KMS-11 (cell line): ENCODE data around the gene NT5C3B.

Experiments used
- H2AFZ ChIP-seq: fragments of 200-600 bp; sonication (generic); 2 replicates; pipeline ENCODE4 v1.6.1; 2016; ENCODE audit warnings: antibody characterized with exemption, mixed run types, low read depth
- H3K27ac ChIP-seq: fragments of 200-600 bp; sonication (generic); 2 replicates; pipeline ENCODE4 v1.6.1; 2016; ENCODE audit warnings: mild to moderate bottlenecking, mixed run types
- H3K27me3 ChIP-seq: fragments of 200-600 bp; sonication (generic); 2 replicates; pipeline ENCODE4 v1.6.1; 2017; ENCODE audit warnings: mild to moderate bottlenecking, low read depth, mixed run types, moderate library complexity; ENCODE audit not compliant: insufficient read depth
- H3K36me3 ChIP-seq: fragments of 200-600 bp; sonication (generic); 2 replicates; pipeline ENCODE4 v1.6.1; 2017; ENCODE audit warnings: mild to moderate bottlenecking, mixed run types; ENCODE audit not compliant: insufficient read depth
- H3K4me1 ChIP-seq: fragments of 200-600 bp; sonication (generic); 2 replicates; pipeline ENCODE4 v1.6.1; 2016; ENCODE audit warnings: mild to moderate bottlenecking, low read depth, mixed run types; ENCODE audit not compliant: poor library complexity, severe bottlenecking
- H3K4me2 ChIP-seq: fragments of 200-600 bp; sonication (generic); 2 replicates; pipeline ENCODE4 v1.7.0; 2016; ENCODE audit warnings: mild to moderate bottlenecking, mixed run types
- H3K4me3 ChIP-seq: fragments of 200-600 bp; sonication (generic); IDR thresholded peaks from 2 replicates; pipeline ENCODE4 v1.6.1; 2017; ENCODE audit warnings: low read depth, low read length, mixed read lengths; ENCODE audit not compliant: insufficient read depth
- H3K79me2 ChIP-seq: fragments of 200-600 bp; sonication (generic); 2 replicates; pipeline ENCODE4 v1.6.1; 2016; ENCODE audit warnings: low read depth, mixed run types; ENCODE audit not compliant: insufficient read depth
- H3K9ac ChIP-seq: fragments of 200-600 bp; sonication (generic); 2 replicates; pipeline ENCODE4 v1.6.1; 2016; ENCODE audit warnings: mild to moderate bottlenecking, mixed run types
- H4K20me1 ChIP-seq: fragments of 200-600 bp; sonication (generic); 2 replicates; pipeline ENCODE4 v1.6.1; 2016; ENCODE audit warnings: mild to moderate bottlenecking, mixed run types; ENCODE audit not compliant: insufficient read depth
- TF ChIP-seq, protein P1 (sequence below): fragments of 200-600 bp; sonication (generic); conservative IDR thresholded peaks from 2 replicates; pipeline ENCODE4 v1.6.1; 2017; ENCODE audit warnings: low read depth, mild to moderate bottlenecking, antibody characterized with exemption, low read length, moderate library complexity, mixed read lengths

Gene NT5C3B

DNA sequence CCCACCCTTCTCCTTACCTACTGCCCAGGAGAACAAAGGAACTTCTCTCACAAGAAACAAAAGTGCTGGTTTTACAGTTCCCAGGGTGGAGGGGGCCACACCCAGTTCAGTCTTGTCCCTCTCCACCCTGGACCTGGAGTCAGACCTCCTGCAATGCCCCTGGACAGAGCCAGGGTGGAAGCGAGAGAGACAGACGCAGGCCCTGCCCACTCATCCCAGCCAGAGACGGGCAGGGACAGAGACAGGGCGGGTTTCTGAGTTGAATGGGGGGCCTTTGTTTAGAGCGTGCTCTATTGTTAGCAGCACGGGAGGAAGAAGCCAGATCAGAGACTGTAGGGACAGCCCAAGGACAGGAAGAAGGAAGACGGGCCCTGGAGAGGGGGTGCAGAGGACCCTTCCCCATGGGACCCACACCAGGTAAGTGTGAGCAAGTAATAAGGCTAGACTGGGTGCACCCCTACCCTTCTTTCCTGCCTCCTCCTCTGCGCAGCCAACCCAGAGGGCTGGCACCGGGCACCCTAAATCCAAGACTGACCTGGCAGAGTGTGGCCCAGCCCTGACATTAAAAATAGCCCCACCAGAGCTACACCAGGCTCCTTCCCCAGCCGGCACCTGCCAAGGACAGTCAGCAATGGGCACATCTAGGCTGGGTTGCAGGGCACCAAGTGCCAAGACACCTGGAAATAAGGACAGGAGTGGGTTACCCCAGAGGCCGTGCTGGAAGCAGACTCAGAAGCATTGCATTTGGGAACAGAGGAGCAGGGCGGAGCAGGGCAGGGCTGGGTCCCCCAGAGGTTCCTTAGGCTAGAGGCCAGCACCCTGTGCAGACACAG lies 60.4 kb downstream of the NT5C3B start:
- Histone ChIP-seq H3K4me3 (no peak overlapping the region), H3K79me2 (peaks cover 7% of the 10 kb centered on the region; the same call in 1 of the 2 replicates), H3K36me3 (no peaks in the 10 kb centered on the region), H3K4me1 (peaks cover 14% of the 10 kb centered on the region), H2AFZ (no peak overlapping the region), H3K4me2 (no peak overlapping the region), H4K20me1 (no peaks in the 10 kb centered on the region), H3K9ac (no peak overlapping the region), H3K27me3 (no peaks in the 10 kb centered on the region), H3K27ac (no peak overlapping the region)
- TF ChIP-seq, protein P1, sequence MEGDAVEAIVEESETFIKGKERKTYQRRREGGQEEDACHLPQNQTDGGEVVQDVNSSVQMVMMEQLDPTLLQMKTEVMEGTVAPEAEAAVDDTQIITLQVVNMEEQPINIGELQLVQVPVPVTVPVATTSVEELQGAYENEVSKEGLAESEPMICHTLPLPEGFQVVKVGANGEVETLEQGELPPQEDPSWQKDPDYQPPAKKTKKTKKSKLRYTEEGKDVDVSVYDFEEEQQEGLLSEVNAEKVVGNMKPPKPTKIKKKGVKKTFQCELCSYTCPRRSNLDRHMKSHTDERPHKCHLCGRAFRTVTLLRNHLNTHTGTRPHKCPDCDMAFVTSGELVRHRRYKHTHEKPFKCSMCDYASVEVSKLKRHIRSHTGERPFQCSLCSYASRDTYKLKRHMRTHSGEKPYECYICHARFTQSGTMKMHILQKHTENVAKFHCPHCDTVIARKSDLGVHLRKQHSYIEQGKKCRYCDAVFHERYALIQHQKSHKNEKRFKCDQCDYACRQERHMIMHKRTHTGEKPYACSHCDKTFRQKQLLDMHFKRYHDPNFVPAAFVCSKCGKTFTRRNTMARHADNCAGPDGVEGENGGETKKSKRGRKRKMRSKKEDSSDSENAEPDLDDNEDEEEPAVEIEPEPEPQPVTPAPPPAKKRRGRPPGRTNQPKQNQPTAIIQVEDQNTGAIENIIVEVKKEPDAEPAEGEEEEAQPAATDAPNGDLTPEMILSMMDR = no peak
